Measurements from ENCODE around the gene WDR33.
A peak's percentile ranks its signal among the peaks of the same experiment; 100 is the strongest.
"Not testable (repeated sequence)": the region's sequence is repeated elsewhere in the genome, so short reads cannot be mapped to it uniquely, and the experiment has no call there.

The WDR33 gene

DNA sequence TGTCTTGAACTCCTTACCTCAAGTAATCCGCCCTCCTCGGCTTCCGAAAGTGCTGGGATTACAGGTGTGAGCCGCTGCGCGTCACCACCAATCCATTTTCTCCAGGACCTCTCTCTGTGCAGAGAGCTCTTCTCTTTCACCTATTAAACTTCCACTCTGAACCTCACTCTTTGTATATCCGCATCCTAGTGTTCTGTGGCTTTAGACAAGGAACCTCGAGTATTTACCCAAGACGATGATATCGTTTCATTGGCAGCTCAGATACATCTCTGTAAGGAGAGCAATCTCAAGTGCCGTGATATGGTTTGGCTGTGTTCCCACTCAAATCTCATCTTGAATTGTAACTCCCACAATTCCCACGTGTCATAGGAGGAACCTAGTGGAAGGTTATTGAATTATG is 15.1 kb upstream of the WDR33 start:
- DNase-seq (ENCODE audit: low read depth): no peak
- no peak overlapping the region for H3K4me3 ChIP-seq (replicated peaks; ENCODE audit: low read depth, low read length)
- TF ChIP-seq, protein P1, sequence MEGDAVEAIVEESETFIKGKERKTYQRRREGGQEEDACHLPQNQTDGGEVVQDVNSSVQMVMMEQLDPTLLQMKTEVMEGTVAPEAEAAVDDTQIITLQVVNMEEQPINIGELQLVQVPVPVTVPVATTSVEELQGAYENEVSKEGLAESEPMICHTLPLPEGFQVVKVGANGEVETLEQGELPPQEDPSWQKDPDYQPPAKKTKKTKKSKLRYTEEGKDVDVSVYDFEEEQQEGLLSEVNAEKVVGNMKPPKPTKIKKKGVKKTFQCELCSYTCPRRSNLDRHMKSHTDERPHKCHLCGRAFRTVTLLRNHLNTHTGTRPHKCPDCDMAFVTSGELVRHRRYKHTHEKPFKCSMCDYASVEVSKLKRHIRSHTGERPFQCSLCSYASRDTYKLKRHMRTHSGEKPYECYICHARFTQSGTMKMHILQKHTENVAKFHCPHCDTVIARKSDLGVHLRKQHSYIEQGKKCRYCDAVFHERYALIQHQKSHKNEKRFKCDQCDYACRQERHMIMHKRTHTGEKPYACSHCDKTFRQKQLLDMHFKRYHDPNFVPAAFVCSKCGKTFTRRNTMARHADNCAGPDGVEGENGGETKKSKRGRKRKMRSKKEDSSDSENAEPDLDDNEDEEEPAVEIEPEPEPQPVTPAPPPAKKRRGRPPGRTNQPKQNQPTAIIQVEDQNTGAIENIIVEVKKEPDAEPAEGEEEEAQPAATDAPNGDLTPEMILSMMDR (IDR thresholded peaks at IDR 0.05; ENCODE audit: low read length, missing control alignments): no peak

DNA sequence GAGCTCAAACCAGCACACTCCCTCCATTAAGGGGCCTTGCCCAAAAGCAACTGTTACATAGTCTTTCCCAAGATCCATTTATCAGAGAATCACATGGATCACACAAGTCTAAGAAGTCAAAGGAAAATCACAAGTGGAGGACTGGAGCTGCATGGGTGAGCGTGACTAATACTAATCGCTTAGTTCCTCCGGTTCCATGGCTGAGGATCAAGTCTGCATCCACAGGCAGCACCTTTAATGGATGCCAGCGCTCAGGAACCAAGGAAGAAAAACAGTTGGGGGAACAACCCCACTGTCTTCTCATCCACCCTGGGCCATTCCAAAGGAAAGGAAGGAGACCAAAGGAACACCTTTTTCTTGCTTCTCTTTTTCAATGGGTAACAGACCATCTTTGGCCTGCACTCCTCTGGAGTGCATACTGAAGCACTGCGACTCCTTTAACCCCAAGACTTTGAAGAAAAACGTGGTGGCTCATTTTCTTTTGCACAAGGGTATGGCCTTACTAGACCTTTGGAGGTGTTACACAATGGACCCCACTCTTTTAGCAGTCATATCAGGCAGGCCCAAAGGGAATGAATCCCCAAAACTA is 9.2 kb upstream of the WDR33 start:
- DNase-seq (ENCODE audit: low read depth): peak; percentile 22
- TF ChIP-seq, protein P1 (IDR thresholded peaks at IDR 0.05; ENCODE audit: low read length, missing control alignments): no peak
- H3K4me3 ChIP-seq (replicated peaks; ENCODE audit: low read depth, low read length): no peak overlapping the region

DNA sequence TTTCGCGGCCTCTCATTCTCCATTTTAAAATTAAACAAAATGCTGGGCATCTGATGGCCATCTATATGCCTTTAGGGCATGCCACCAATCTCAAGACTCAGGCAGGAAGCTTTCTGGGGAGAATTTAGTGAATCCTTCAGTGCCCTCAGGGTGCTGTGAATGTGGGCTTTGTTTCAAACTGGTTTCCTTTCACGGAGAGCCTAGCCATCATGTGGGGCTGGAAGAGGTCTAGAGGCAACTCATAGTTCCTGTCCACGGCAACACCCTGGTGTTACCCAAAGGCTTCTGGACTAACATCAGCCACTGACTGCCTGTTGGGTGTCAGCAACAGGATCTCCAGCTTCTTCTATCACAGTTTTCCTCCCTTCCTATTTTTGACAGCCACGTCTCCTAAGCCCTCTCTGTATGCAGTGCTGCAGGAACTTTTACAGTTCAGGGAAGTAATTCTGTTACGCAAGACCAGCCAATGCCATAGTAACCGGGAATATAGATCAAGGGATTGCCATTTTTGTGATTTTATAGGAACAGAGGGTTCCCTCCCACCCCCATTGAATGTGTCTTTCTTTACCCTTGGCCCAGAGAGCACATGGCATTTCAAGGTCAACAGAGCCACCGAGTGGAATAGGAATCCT is 7.9 kb upstream of the WDR33 start:
- DNase-seq (ENCODE audit: low read depth): no peak
- TF ChIP-seq, protein P1 (IDR thresholded peaks at IDR 0.05; ENCODE audit: low read length, missing control alignments): no peak
- H3K4me3 ChIP-seq (replicated peaks; ENCODE audit: low read depth, low read length): no peak overlapping the region

DNA sequence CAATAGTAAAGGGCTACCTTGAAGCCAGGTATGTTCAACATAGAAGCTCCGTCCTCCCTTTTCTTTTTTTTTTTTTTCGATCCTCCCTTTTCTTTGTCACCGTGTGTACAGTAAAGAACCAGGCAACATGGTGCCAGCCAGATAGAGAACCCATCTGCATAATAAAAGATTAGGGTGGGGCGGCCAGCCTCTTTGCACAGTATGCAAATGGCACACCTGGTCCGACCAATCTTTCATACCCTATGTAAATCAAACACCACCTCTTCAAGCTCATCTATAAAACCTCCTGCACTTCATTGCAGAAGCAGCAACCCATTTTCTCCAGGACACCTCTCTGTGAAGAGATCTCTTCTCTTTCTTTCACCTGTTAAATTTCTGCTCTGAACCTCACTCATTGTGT is 7.3 kb upstream of the WDR33 start:
- H3K4me3 ChIP-seq (replicated peaks; ENCODE audit: low read depth, low read length): no peak overlapping the region
- DNase-seq (ENCODE audit: low read depth): no peak

DNA sequence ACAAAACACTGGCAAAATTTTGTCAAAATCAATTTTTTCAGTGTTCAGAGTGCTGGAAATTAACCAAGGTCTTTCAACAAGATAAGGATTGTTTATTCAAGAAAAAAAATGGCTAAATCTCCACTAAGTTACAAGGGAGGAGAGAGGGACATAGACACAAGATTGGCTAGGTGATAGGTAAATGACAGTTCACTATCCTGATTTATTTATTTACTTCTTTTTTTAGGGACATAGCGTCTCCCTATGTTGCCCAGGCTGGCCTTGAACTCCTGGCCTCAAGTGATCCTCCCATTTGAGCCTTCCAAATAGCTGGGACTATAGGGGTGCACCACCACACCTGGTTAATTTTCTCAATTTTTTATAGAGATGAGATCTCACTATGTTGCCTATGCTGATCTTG is 3.7 kb upstream of the WDR33 start:
- no peak overlapping the region for H3K4me3 ChIP-seq (replicated peaks; ENCODE audit: low read depth, low read length)
- no peak for DNase-seq (ENCODE audit: low read depth)
- TF ChIP-seq, protein P1 (IDR thresholded peaks at IDR 0.05; ENCODE audit: low read length, missing control alignments): no peak

More for the DNA sequence above, 7.3 kb upstream of the WDR33 start:
- TF ChIP-seq, protein P1 (IDR thresholded peaks at IDR 0.05; ENCODE audit: low read length, missing control alignments): no peak

DNA sequence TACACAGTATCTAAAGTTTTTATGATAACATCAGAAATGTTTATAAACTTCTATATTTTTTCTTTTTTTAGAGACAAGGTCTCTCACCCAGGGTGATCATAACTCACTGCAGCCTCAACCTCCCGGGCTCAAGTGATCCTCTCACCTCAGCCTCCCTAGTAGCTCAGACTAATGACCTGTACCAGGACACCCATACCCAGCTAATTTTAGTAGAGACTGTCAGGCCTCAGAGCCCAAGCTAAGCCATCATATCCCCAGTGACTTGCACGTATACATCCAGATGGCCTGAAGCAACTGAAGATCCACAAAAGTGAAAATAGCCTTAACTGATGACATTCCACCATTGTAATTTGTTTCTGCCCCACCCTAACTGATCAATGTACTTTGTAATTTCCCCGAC is 1.5 kb upstream of the WDR33 start:
- H3K4me3 ChIP-seq (replicated peaks; ENCODE audit: low read depth, low read length); DNase-seq (ENCODE audit: low read depth): not testable (repeated sequence)

DNA sequence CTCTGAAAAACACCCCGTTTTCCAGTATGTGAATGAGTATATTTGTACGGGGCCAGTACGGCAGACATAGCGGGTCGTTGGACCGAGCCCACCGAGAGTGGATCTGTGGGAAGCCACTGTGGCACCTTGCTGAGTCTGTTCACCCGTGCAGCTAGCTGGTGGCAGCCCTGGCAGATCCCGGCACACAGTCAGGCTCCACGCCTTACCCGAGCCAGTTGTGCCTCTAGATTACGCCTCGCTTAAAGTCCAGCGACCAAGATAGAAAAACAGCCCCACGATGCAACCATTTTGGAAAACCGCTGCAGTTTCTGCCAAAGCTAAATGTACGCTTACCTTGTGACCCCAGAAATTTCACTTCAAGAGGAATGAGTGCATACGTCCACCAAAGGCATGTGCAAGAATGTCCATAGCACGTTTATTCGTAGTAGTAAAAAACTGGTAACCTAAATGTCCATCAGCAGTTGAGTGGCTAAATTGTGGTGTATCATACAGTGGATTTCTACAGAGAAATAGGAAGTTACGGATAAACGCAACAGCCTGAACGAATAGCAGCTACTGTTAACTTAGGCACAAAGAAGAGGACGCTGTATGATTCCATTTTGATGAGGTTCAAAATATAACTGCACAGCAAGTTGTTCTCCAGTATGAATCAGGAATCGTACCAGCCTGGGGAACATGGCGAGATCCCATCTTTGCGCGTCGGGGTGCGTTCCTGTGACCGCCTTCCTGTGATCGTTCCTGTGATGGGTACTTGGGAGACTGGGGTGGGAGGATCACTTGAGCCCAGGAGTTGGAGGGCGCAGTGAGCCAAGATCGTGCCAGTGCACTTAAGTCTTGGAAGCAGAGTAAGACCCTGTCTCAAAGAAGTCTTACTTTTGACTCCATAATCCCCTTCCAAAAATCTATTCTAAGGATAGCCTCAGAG is 688 bp upstream of the WDR33 start:
- TF ChIP-seq, protein P1 (IDR thresholded peaks at IDR 0.05; ENCODE audit: low read length, missing control alignments): no peak
- peak; percentile 3 for DNase-seq (ENCODE audit: low read depth)

More for the DNA sequence above, 688 bp upstream of the WDR33 start:
- peak overlapping the region; percentile 80 for H3K4me3 ChIP-seq (replicated peaks; ENCODE audit: low read depth, low read length)
